Measurements from ENCODE around the gene APRT.

- no peak for TF ChIP-seq CTCF (IDR thresholded peaks at IDR 0.05; ENCODE audit: insufficient read depth, low read length)
- TF ChIP-seq, protein P1, sequence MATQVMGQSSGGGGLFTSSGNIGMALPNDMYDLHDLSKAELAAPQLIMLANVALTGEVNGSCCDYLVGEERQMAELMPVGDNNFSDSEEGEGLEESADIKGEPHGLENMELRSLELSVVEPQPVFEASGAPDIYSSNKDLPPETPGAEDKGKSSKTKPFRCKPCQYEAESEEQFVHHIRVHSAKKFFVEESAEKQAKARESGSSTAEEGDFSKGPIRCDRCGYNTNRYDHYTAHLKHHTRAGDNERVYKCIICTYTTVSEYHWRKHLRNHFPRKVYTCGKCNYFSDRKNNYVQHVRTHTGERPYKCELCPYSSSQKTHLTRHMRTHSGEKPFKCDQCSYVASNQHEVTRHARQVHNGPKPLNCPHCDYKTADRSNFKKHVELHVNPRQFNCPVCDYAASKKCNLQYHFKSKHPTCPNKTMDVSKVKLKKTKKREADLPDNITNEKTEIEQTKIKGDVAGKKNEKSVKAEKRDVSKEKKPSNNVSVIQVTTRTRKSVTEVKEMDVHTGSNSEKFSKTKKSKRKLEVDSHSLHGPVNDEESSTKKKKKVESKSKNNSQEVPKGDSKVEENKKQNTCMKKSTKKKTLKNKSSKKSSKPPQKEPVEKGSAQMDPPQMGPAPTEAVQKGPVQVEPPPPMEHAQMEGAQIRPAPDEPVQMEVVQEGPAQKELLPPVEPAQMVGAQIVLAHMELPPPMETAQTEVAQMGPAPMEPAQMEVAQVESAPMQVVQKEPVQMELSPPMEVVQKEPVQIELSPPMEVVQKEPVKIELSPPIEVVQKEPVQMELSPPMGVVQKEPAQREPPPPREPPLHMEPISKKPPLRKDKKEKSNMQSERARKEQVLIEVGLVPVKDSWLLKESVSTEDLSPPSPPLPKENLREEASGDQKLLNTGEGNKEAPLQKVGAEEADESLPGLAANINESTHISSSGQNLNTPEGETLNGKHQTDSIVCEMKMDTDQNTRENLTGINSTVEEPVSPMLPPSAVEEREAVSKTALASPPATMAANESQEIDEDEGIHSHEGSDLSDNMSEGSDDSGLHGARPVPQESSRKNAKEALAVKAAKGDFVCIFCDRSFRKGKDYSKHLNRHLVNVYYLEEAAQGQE (IDR thresholded peaks at IDR 0.05; ENCODE audit: insufficient replicate concordance, low read depth) = no peak
Measured at GRCh38 chr16:88796278-88796677, 15.4 kb downstream of the APRT start.
